AG04449 (cell line): Measurements from ENCODE around the gene ZBTB7C.

Source experiments
- CTCF ChIA-PET: fragments of 350-600 bp; formaldehyde crosslinking; extraction: SDS; loops from one replicate; lab custom pipeline; 2021; ENCODE audit warnings: antibody characterized with exemption; lab: Yijun Ruan, JAX
- POLR2A ChIA-PET: fragments of 400-600, 350-600 bp; formaldehyde crosslinking; extraction: SDS; loops from one replicate; lab custom pipeline; 2020; ENCODE audit warnings: antibody characterized with exemption, inconsistent platforms; lab: Yijun Ruan, JAX
- DNase-seq: peaks from one replicate; pipeline ENCODE4 v3.0.0-alpha.2; 2010; ENCODE audit warnings: low read depth, low spot score
- H3K4me3 ChIP-seq: 2 replicates; pipeline ENCODE4 v1.5.1; 2011; ENCODE audit warnings: low read depth, mild to moderate bottlenecking, control low read depth, low read length
- TF ChIP-seq, protein P1 (sequence below): IDR thresholded peaks from one replicate; pipeline ENCODE4 v1.5.1; 2011; ENCODE audit warnings: mild to moderate bottlenecking, moderate library complexity, low read length, control low read depth, inconsistent platforms; ENCODE audit not compliant: insufficient read depth; ENCODE audit errors: missing control alignments

Gene ZBTB7C

DNA sequence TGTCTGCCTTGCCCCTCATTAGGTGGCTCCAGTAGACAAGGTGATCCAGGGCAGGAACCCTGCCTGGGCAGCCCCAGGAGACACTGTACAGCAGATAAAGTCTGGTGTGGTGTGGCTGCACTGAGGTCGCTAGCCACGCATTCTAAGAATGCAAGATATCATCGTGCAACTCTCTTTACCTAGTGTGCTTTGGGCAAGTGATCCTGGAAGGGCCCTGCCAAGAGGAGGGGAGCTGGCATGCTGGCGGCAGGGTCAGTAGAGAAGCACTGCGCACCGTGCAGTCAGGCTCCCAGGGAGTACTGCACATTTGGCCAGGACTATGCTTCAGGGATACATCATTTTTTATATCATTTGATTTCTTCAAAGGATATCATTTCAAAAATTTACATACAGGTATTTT is 283.5 kb downstream of the ZBTB7C start:
- no peak overlapping the region for H3K4me3 ChIP-seq
- CTCF ChIA-PET = no interaction called here
- DNase-seq = no peak
- POLR2A ChIA-PET = no interaction called here
- TF ChIP-seq, protein P1, sequence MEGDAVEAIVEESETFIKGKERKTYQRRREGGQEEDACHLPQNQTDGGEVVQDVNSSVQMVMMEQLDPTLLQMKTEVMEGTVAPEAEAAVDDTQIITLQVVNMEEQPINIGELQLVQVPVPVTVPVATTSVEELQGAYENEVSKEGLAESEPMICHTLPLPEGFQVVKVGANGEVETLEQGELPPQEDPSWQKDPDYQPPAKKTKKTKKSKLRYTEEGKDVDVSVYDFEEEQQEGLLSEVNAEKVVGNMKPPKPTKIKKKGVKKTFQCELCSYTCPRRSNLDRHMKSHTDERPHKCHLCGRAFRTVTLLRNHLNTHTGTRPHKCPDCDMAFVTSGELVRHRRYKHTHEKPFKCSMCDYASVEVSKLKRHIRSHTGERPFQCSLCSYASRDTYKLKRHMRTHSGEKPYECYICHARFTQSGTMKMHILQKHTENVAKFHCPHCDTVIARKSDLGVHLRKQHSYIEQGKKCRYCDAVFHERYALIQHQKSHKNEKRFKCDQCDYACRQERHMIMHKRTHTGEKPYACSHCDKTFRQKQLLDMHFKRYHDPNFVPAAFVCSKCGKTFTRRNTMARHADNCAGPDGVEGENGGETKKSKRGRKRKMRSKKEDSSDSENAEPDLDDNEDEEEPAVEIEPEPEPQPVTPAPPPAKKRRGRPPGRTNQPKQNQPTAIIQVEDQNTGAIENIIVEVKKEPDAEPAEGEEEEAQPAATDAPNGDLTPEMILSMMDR = no peak

DNA sequence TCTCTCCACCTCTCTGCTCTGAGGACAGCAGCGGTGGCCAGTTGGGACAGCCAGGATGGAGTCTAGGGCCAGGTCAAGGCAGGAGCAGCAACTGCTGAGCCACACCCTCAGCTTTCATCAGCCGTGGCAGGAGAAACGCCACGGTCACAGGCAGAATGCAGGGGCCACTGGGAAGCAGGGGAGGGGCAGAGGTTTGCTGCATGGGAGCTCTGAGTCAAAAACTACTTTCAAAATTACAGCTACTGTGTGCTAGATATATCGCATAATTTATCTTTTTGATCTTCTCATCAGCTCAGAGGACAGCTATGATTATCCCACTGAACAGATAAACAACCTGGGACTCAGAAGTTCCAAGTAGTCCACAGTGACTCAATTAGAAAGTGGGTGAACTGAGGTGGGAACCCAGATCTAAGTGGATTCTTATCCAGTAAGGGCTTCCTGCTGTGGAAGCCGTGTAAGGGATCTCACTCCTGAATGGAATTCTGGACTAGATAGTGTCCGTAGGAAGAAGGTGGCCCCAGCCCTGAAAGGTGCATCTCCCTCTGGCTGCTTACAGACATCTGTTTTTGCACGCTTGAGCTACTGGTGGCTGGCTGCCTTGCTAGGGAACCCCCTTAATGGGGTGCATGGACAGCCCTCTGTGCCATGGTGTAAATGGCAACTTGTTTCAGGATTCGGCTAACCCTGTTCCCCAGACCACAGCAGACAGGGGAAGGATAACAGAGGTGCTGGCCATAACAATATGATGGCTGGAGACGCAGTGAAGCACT is 284.1 kb downstream of the ZBTB7C start:
- TF ChIP-seq, protein P1 = no peak
- ChIA-PET CTCF (no interaction called here), POLR2A (no interaction called here)

DNA sequence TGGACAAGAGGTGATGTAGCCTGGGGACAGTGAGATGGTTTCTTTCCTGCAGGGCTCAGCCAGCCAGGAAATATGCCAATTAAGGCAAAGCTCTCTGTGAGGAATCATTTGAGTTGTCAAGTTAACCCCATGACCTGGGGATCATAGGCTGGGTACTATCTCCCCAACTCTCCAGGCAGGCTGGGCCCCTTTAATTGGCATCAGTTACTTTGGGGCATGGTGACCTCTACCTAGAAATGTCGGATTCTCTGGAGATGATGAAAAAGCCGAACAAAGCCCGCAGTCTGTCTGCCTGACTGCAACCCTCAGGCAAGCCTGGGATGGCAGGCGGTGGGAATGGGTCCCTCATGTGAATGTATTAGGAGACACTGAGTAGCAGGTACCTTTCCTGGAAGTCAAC is 285.2 kb downstream of the ZBTB7C start:
- ChIA-PET CTCF (no interaction called here), POLR2A (no interaction called here)
- H3K4me3 ChIP-seq = no peak overlapping the region
- TF ChIP-seq, protein P1 = no peak
- DNase-seq = no peak

More for the DNA sequence above, 284.1 kb downstream of the ZBTB7C start:
- no peak for DNase-seq
- no peak overlapping the region for H3K4me3 ChIP-seq

DNA sequence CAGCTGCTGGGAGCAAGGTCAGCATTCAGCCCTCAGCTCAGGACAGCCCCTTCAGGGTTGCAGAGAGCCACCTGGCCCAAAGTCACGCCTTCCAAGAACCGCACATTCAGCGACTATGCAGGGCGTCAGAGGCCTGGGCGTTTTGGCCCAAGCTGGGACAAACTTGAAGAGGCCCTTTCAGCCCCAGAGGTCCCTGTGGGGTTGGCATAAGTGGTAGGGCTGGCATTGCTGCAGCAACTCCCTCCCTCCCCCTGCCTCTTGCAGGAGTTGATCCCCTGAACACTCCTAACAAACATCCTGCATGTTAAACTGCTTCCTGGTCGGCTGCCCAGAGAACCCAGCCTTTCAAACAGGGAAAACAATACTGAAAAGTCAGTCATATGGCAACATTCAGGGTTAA is 285.9 kb downstream of the ZBTB7C start:
- no peak overlapping the region for H3K4me3 ChIP-seq
- ChIA-PET POLR2A (no interaction called here), CTCF (no interaction called here)
- no peak for DNase-seq
- TF ChIP-seq, protein P1 = no peak

DNA sequence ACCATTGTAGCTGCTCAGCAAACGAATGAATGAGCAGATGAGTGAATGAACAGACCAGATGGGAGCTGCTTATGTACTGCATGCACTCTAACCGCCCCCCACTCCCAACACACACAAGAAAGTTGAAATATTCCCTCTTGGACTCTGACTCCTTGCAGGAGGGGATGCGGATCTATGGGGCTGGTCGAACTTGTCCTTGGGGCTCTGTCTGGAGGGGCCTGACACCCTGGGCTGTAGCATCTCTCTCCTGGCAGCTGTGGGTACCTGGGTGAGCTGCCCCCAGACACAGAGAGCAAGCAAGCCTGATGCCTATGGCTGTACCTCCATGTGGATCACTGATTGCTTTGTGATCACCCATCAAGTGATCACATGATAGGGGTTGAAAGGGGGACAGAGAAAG is 286.4 kb downstream of the ZBTB7C start:
- TF ChIP-seq, protein P1 = no peak
- no peak for DNase-seq
- no peak overlapping the region for H3K4me3 ChIP-seq
- POLR2A ChIA-PET = no interaction called here
- CTCF ChIA-PET = no interaction called here

DNA sequence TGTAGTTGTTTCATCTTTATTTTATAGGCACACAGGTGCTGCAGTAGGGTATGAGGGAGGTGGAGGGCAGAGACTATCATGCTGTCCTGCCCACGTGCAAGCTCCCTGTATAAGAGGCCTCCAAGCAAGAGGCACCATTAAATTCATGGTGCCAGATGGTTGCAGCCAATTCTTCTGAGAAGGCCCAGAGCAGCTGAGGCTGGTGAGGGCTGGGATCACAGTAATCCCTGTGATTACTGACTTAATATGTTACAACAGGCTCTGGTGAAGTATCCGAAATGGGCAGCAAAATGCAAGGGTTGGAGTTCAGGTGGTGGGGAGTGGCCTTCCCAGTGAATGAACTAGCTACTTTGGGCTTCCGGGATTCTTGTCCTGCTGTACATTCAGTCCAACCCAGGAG is 286.8 kb downstream of the ZBTB7C start:
- CTCF ChIA-PET = no interaction called here

More for the DNA sequence above, 286.8 kb downstream of the ZBTB7C start:
- no peak overlapping the region for H3K4me3 ChIP-seq
- TF ChIP-seq, protein P1 = no peak
- no peak for DNase-seq
- POLR2A ChIA-PET = no interaction called here
